Lower leg skin (tissue), 3 donors: ENCODE measurements around the gene SPRYD7.

ENCODE experiments used
- POLR2A ChIP-seq, 2 donors: fragments of 450-650 bp; IDR thresholded peaks; one replicate each; pipeline ENCODE4 v1.6.1; 2016 to 2017; ENCODE audit warnings: antibody characterized with exemption in 2 of 2, mild to moderate bottlenecking in 1 of 2, moderate library complexity in 1 of 2
- TF ChIP-seq, protein P1 (sequence below), 3 donors: fragments of 450-650 bp; IDR thresholded peaks; one replicate each; pipeline ENCODE4 v1.5.1; 2016; ENCODE audit warnings: antibody characterized with exemption in 3 of 3, mild to moderate bottlenecking in 3 of 3, moderate library complexity in 2 of 3

DNA sequence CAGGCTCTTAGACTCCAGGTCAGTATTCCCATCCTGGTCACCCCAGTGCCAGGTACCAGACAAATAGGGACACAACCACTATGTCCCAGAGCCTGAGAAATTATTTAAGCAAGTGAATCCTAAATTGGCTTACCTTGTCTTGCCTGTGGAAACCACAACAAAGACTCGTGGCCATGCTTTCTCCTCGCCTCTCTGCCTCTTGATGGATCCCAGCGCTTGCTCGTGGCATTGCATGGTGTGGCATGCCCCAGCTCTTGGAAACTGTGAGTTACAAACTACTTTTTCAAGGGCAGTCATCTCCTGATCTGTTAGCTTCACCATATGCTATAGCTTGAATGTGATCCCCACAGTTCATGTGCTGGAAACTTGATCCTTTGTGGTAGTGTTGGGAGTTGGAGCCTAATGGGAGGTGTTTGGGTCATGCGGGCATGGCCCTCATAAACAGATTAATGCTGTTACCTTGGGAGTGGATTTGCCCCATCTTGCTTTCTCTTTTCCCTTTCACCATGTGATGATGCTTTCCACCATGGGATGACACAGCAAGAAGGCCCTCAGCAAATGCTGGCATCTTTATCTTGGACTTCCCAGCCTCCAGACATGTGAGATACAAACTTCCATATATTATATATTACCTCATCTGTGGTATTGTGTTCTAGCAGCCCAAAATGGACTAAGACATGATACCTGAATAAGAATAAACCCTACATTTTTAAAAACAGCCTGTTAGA, 31.2 kb downstream of the SPRYD7 start:
- TF ChIP-seq, protein P1, sequence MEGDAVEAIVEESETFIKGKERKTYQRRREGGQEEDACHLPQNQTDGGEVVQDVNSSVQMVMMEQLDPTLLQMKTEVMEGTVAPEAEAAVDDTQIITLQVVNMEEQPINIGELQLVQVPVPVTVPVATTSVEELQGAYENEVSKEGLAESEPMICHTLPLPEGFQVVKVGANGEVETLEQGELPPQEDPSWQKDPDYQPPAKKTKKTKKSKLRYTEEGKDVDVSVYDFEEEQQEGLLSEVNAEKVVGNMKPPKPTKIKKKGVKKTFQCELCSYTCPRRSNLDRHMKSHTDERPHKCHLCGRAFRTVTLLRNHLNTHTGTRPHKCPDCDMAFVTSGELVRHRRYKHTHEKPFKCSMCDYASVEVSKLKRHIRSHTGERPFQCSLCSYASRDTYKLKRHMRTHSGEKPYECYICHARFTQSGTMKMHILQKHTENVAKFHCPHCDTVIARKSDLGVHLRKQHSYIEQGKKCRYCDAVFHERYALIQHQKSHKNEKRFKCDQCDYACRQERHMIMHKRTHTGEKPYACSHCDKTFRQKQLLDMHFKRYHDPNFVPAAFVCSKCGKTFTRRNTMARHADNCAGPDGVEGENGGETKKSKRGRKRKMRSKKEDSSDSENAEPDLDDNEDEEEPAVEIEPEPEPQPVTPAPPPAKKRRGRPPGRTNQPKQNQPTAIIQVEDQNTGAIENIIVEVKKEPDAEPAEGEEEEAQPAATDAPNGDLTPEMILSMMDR (IDR thresholded peaks at IDR 0.05) = no peak
- TF ChIP-seq POLR2A (IDR thresholded peaks at IDR 0.05) = no peak
